HepG2 (cell line): ENCODE measurements around the gene ADARB1. TPM values are rescaled to one million over a fixed set of nuclear protein-coding genes. Genes with fewer than 3 reads are reported as not detected.

Source experiments
- ATAC-seq: fragments of 200-7000 bp; cut with Tn5 transposase; 3 replicates; pipeline ENCODE4 v1.9.1; 2020; ENCODE audit warnings: mild to moderate bottlenecking, moderate library complexity
- BruUV-seq: library from RNA; stranded (reverse); fragments of 400-500 nt; replicated peaks from 2 replicates; lab custom pipeline; 2021; lab: Mats Ljungman, UMichigan
- CTCF ChIA-PET: fragments of 300-600 bp; formaldehyde crosslinking; extraction: SDS; loops from one replicate; lab custom pipeline; 2021; ENCODE audit warnings: low total read pairs, inconsistent platforms, low intra/inter-chr PET ratio; lab: Yijun Ruan, JAX
- POLR2A ChIA-PET: fragments of 350-600 bp; sonication (Branson Sonifier 250); formaldehyde crosslinking; loops from one replicate; lab custom pipeline; 2020; ENCODE audit warnings: antibody characterized with exemption, inconsistent platforms; lab: Yijun Ruan, JAX
- DNase-seq: peaks from one replicate; pipeline ENCODE4 v3.0.0-alpha.2; 2015; ENCODE audit warnings: low spot score
- FAIRE-seq: peaks from 3 replicates; lab custom pipeline; 2011; peaks lifted over from hg19 to GRCh38; lab: Jason Lieb, UNC
- H2AFZ ChIP-seq: one replicate; pipeline ENCODE4 v1.6.1; 2011; ENCODE audit warnings: low read length, inconsistent platforms
- H3K27ac ChIP-seq: fragments of 300-600 bp; 3 replicates; pipeline ENCODE4 v1.8.0; 2011; ENCODE audit warnings: mixed run types, mild to moderate bottlenecking, mixed read lengths, low read length, inconsistent platforms; ENCODE audit not compliant: insufficient read depth; ENCODE audit errors: extremely low read length
- H3K27me3 ChIP-seq, 2 experiments: fragments of 200-600 bp in 1 of 2; 2 replicates in 1 of 2; 3 replicates in 1 of 2; pipeline versions ENCODE4 v1.6.0 to v1.8.0; 2011; ENCODE audit warnings: low read length in 2 of 2, mild to moderate bottlenecking in 2 of 2, moderate library complexity in 2 of 2, inconsistent platforms in 1 of 2; ENCODE audit not compliant: insufficient read depth in 2 of 2, control insufficient read depth in 1 of 2
- H3K36me3 ChIP-seq, 2 experiments: fragments of 200-600 bp in 1 of 2; replicated peaks in 1 of 2; 2 replicates in 1 of 2; 3 replicates in 1 of 2; pipeline versions ENCODE4 v1.5.1 to v1.8.0; 2011; ENCODE audit warnings: low read length in 2 of 2, inconsistent platforms in 1 of 2; ENCODE audit not compliant: insufficient read depth in 2 of 2, control insufficient read depth in 1 of 2
- H3K4me1 ChIP-seq: 2 replicates; pipeline ENCODE4 v1.5.1; 2012; ENCODE audit warnings: low read length, inconsistent platforms; ENCODE audit not compliant: insufficient read depth
- H3K4me2 ChIP-seq: 2 replicates; pipeline ENCODE4 v1.6.0; 2011; ENCODE audit warnings: low read depth, low read length, inconsistent platforms
- H3K4me3 ChIP-seq, 3 experiments: fragments of 200-600 bp in 1 of 3; sonication (generic), shearing (Covaris generic) in 1 of 3; replicated peaks in 1 of 3; 2 replicates each; pipeline ENCODE4 v1.5.1; 2011 to 2016; ENCODE audit warnings: low read length in 3 of 3, inconsistent platforms in 2 of 3, low read depth in 2 of 3, mild to moderate bottlenecking in 2 of 3, control low read depth in 1 of 3, mixed read lengths in 1 of 3; ENCODE audit not compliant: insufficient read depth in 1 of 3
- H3K79me2 ChIP-seq: one replicate; pipeline ENCODE4 v1.6.1; 2011; ENCODE audit warnings: low read length, inconsistent platforms; ENCODE audit not compliant: insufficient read depth
- H3K9ac ChIP-seq: 2 replicates; pipeline ENCODE4 v1.6.0; 2011; ENCODE audit warnings: mild to moderate bottlenecking, low read depth, low read length, inconsistent platforms; ENCODE audit not compliant: insufficient read depth
- H3K9me3 ChIP-seq: 2 replicates; pipeline ENCODE4 v1.5.1; 2012; ENCODE audit warnings: mild to moderate bottlenecking, low read length
- H4K20me1 ChIP-seq: 2 replicates; pipeline ENCODE4 v1.6.0; 2011; ENCODE audit warnings: inconsistent platforms, mild to moderate bottlenecking, low read length, moderate library complexity; ENCODE audit not compliant: insufficient read depth
- DNMT3B ChIP-seq: conservative IDR thresholded peaks from 2 replicates; pipeline ENCODE4 v1.6.1; 2016; ENCODE audit warnings: missing biosample characterization, control low read depth
- NAIF1 ChIP-seq: sonication (generic); formaldehyde crosslinking; IDR thresholded peaks from 2 replicates; pipeline ENCODE4 v1.5.0; 2020; ENCODE audit warnings: mild to moderate bottlenecking, missing genetic modification reagents, borderline replicate concordance
- SAFB2 ChIP-seq: sonication (generic); formaldehyde crosslinking; IDR thresholded peaks from 2 replicates; pipeline ENCODE4 v1.5.1; 2020; ENCODE audit warnings: missing genetic modification reagents, low read depth, mild to moderate bottlenecking, borderline replicate concordance
- ZBED4 ChIP-seq: sonication (generic); formaldehyde crosslinking; IDR thresholded peaks from 2 replicates; pipeline ENCODE4 v1.4.0; 2020; ENCODE audit warnings: missing genetic modification reagents, borderline replicate concordance
- ZBTB44 ChIP-seq: sonication (generic); formaldehyde crosslinking; IDR thresholded peaks from 2 replicates; pipeline ENCODE4 v1.4.0; 2020; ENCODE audit warnings: missing genetic modification reagents
- ZFAT ChIP-seq: sonication (generic); formaldehyde crosslinking; conservative IDR thresholded peaks from 2 replicates; pipeline ENCODE4 v1.8.1; 2023; ENCODE audit warnings: missing genetic modification reagents, inconsistent platforms
- ZMYM3 ChIP-seq: sonication (generic); formaldehyde crosslinking; IDR thresholded peaks from 2 replicates; pipeline ENCODE4 v1.5.1; 2020; ENCODE audit warnings: mild to moderate bottlenecking, missing genetic modification reagents
- ZNF101 ChIP-seq: sonication (generic); formaldehyde crosslinking; IDR thresholded peaks from 2 replicates; pipeline ENCODE4 v1.4.0; 2020; ENCODE audit warnings: mild to moderate bottlenecking, low read depth, missing genetic modification reagents, borderline replicate concordance
- ZNF33A ChIP-seq: sonication (generic); formaldehyde crosslinking; IDR thresholded peaks from 2 replicates; pipeline ENCODE4 v1.5.1; 2020; ENCODE audit warnings: missing genetic modification reagents, mild to moderate bottlenecking, moderate library complexity, borderline replicate concordance
- ZNF367 ChIP-seq: sonication (generic); formaldehyde crosslinking; IDR thresholded peaks from 2 replicates; pipeline ENCODE4 v1.4.0; 2020; ENCODE audit warnings: missing genetic modification reagents, borderline replicate concordance
- WGBS: methylation state at CpG from one replicate; pipeline ENCODE4 v1.1.6; 2017; ENCODE audit warnings: low lambda C conversion rate; 5-methylcytosine and 5-hydroxymethylcytosine counted together
- in situ Hi-C: cut with HindIII; loops from 2 replicates; pipeline ENCODE4 v1.10.0; 2017; ENCODE audit warnings: low pct_unique_long_range_greater_than_20kb; ENCODE audit not compliant: extremely low pct_ligation_motif_present
- intact Hi-C: fragments of 100-400 bp; cut with micrococcal nuclease; formaldehyde crosslinking; loops from one replicate; pipeline ENCODE4 v1.10.0; 2022; ENCODE audit not compliant: unreplicated experiment
- polyA plus RNA-seq, 8 experiments: library from polyadenylated mRNA; depleted of rRNA in 3 of 8; stranded (reverse) in 7 of 8; unstranded in 1 of 8; fragments of >200 nt; fragmentation: Illumina TruSeq in 4 of 8; extraction: Trizol in 4 of 8; gene quantifications; 2 replicates each; pipeline versions ENCODE4 v1.2.1 to v1.2.3, GENCODE V29; 2011 to 2016; ENCODE audit warnings: low read depth in 4 of 8, missing spikeins in 1 of 8, mixed read lengths in 1 of 8; ENCODE audit not compliant: insufficient read depth in 1 of 8
- total RNA-seq, 5 experiments: library from RNA; depleted of rRNA; stranded (reverse); fragments of >200 nt; fragmentation: Illumina TruSeq; extraction: Trizol; gene quantifications; 2 replicates each; pipeline ENCODE4 v1.2.3, GENCODE V29; 2016; ENCODE audit warnings: low read depth in 1 of 5

Gene ADARB1
- total and polyA plus RNA-seq, 2 of the 13 experiments (the other 11 are each of a cell fraction or from before 2014, with no cell fraction given), result 6.6 to 10.0 TPM

GRCh38 chr21:45202344-45202743, 128.0 kb downstream of the ADARB1 start:
- H4K20me1 ChIP-seq, result no peaks in the 10 kb centered on the region
- no peaks in the 10 kb centered on the region for H3K79me2 ChIP-seq
- FAIRE-seq (no peak), DNase-seq (no peak), ATAC-seq (no peak)
- POLR2A ChIA-PET, result no interaction called here
- no peak overlapping the region for H3K4me2 ChIP-seq
- intact Hi-C loops (no loop called here), in situ Hi-C loops (no loop called here)
- H3K9ac ChIP-seq, result no peak overlapping the region
- H3K4me1 ChIP-seq, result no peaks in the 10 kb centered on the region
- H3K9me3 ChIP-seq, result no peaks in the 10 kb centered on the region
- H3K27me3 ChIP-seq, result no peaks in the 10 kb centered on the region
- no TSS peak for BruUV-seq
- 88% methylated on average over 7 of the region's 9 CpGs for WGBS
- H3K36me3 ChIP-seq, result peaks cover 2 to 7% of the 10 kb centered on the region in 2 experiments; a peak in 2 of 5 replicates
- no peak overlapping the region for H3K27ac ChIP-seq
- CTCF ChIA-PET, result no interaction called here
- TF ChIP-seq ZNF33A (CRISPR knock-in tag) (no peak), NAIF1 (CRISPR knock-in tag) (no peak), ZNF367 (no peak), SAFB2 (CRISPR knock-in tag) (no peak), ZNF101 (CRISPR knock-in tag) (no peak), DNMT3B (CRISPR knock-in tag) (no peak), ZBTB44 (CRISPR knock-in tag) (no peak)
- no peak overlapping the region for H3K4me3 ChIP-seq
- no peak overlapping the region for H2AFZ ChIP-seq

- Histone ChIP-seq H3K79me2 (no peaks in the 10 kb centered on the region), H3K4me1 (no peaks in the 10 kb centered on the region), H4K20me1 (no peaks in the 10 kb centered on the region), H3K27ac (no peak overlapping the region), H3K4me2 (no peak overlapping the region), H3K36me3 (peaks cover 2 to 7% of the 10 kb centered on the region in 2 experiments; a peak in 3 of 5 replicates), H3K4me3 (no peak overlapping the region), H3K27me3 (no peaks in the 10 kb centered on the region), H3K9me3 (no peaks in the 10 kb centered on the region), H3K9ac (no peak overlapping the region), H2AFZ (no peak overlapping the region)
- FAIRE-seq (no peak), DNase-seq (no peak), ATAC-seq (no peak)
- ChIA-PET CTCF (no interaction called here), POLR2A (no interaction called here)
- in situ Hi-C loops (no loop called here), intact Hi-C loops (no loop called here)
- WGBS, result 91% methylated on average over 16 of the region's 16 CpGs
- BruUV-seq, result no TSS peak
- no peak for TF ChIP-seq ZMYM3 (CRISPR knock-in tag)
- TF ChIP-seq ZFAT, result no peak
- TF ChIP-seq ZBED4, result no peak
Measured at GRCh38 chr21:45202889-45203288, 128.5 kb downstream of the ADARB1 start.
